ENCODE results near the gene KCNH1. TPM values are rescaled to one million over a fixed set of nuclear protein-coding genes. Genes with fewer than 3 reads are reported as not detected.

The KCNH1 gene
- total RNA-seq, 1 donor from 2014 or later = not detected

GRCh38 chr1:210738256-210738655 is 395.7 kb downstream of the KCNH1 start:
- no peaks in the 10 kb centered on the region for H3K9me3 ChIP-seq (replicated peaks)
- H3K27me3 ChIP-seq (ENCODE audit: low read depth) = peaks cover 28% of the 10 kb centered on the region
- no peak for TF ChIP-seq CTCF (IDR thresholded peaks at IDR 0.05; ENCODE audit: borderline replicate concordance)
- no peak overlapping the region for H3K4me3 ChIP-seq
- H3K4me1 ChIP-seq = no peaks in the 10 kb centered on the region
- intact Hi-C loops (cut with micrococcal nuclease) = no loop called here
- no peak overlapping the region for H3K27ac ChIP-seq (replicated peaks)
- no peaks in the 10 kb centered on the region for H3K36me3 ChIP-seq
- no peak for DNase-seq

GRCh38 chr1:210736713-210737112 is 397.2 kb downstream of the KCNH1 start:
- Histone ChIP-seq H3K27me3 (ENCODE audit: low read depth) (peaks cover 21% of the 10 kb centered on the region), H3K36me3 (no peaks in the 10 kb centered on the region), H3K9me3 (replicated peaks) (no peaks in the 10 kb centered on the region), H3K4me3 (no peak overlapping the region), H3K4me1 (no peaks in the 10 kb centered on the region), H3K27ac (replicated peaks) (no peak overlapping the region)
- intact Hi-C loops (cut with micrococcal nuclease) = no loop called here
- no peak for TF ChIP-seq CTCF (IDR thresholded peaks at IDR 0.05; ENCODE audit: borderline replicate concordance)
- DNase-seq = no peak

GRCh38 chr1:210731597-210731996 is 402.4 kb downstream of the KCNH1 start:
- TF ChIP-seq CTCF (IDR thresholded peaks at IDR 0.05; ENCODE audit: borderline replicate concordance) = no peak
- no peaks in the 10 kb centered on the region for H3K4me1 ChIP-seq
- no peaks in the 10 kb centered on the region for H3K9me3 ChIP-seq (replicated peaks)
- intact Hi-C loops (cut with micrococcal nuclease) = no loop called here
- no peak for DNase-seq
- H3K27me3 ChIP-seq (ENCODE audit: low read depth) = peaks cover 15% of the 10 kb centered on the region
- H3K36me3 ChIP-seq = no peaks in the 10 kb centered on the region
- H3K27ac ChIP-seq (replicated peaks) = no peak overlapping the region
- H3K4me3 ChIP-seq = no peak overlapping the region

GRCh38 chr1:210731193-210731592 is 402.8 kb downstream of the KCNH1 start:
- Histone ChIP-seq H3K4me3 (no peak overlapping the region), H3K36me3 (no peaks in the 10 kb centered on the region), H3K4me1 (no peaks in the 10 kb centered on the region), H3K27me3 (ENCODE audit: low read depth) (peaks cover 17% of the 10 kb centered on the region), H3K27ac (replicated peaks) (no peak overlapping the region), H3K9me3 (replicated peaks) (no peaks in the 10 kb centered on the region)
- DNase-seq = no peak
- intact Hi-C loops (cut with micrococcal nuclease) = no loop called here
- no peak for TF ChIP-seq CTCF (IDR thresholded peaks at IDR 0.05; ENCODE audit: borderline replicate concordance)

GRCh38 chr1:210730023-210730422 is 403.9 kb downstream of the KCNH1 start:
- Histone ChIP-seq H3K4me3 (no peak overlapping the region), H3K27ac (replicated peaks) (no peak overlapping the region), H3K36me3 (no peaks in the 10 kb centered on the region), H3K4me1 (no peaks in the 10 kb centered on the region), H3K27me3 (ENCODE audit: low read depth) (peaks cover 21% of the 10 kb centered on the region), H3K9me3 (replicated peaks) (no peaks in the 10 kb centered on the region)
- intact Hi-C loops (cut with micrococcal nuclease) = no loop called here
- no peak for TF ChIP-seq CTCF (IDR thresholded peaks at IDR 0.05; ENCODE audit: borderline replicate concordance)
- DNase-seq = no peak

Data from left ventricle myocardium inferior (tissue), 1 donor.